SK-N-MC (cell line): ENCODE measurements around the gene SKP2.

Experiments
- EZH2 ChIP-seq: fragments of 200-600 bp; sonication (generic); IDR thresholded peaks from one replicate; pipeline ENCODE4 v1.6.1; 2017; ENCODE audit warnings: antibody characterized with exemption
- POLR2AphosphoS5 ChIP-seq: IDR thresholded peaks from 2 replicates; pipeline ENCODE4 v1.6.1; 2012; ENCODE audit warnings: mild to moderate bottlenecking, low read depth, low read length, borderline replicate concordance

DNA sequence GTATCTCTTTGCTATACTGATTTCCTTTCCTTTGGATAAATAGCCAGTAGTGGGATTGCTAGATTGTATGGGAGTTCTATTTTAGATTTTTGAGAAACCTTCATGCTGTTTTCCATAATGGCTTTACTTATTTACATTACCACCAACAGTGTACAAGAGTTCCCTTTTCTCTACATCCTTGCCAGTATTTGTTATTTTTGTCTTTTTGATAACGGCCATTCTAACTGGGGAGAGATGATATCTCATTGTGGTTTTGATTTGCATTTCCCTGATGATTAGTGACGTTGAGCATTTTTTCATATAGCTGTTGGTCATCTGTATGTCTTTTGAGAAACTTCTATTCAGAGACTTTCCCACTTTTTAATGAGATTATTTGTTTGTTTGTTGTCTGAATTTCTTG is 64.0 kb downstream of the SKP2 start:
- TF ChIP-seq POLR2AphosphoS5, result no peak
- no peak for TF ChIP-seq EZH2
